ENCODE results near the gene RGS9. TPM values are rescaled to one million over a fixed set of nuclear protein-coding genes. Genes with fewer than 3 reads are reported as not detected.

RGS9 gene
- total RNA-seq, 1 experiment from 2014 or later: 8.6 TPM

DNA sequence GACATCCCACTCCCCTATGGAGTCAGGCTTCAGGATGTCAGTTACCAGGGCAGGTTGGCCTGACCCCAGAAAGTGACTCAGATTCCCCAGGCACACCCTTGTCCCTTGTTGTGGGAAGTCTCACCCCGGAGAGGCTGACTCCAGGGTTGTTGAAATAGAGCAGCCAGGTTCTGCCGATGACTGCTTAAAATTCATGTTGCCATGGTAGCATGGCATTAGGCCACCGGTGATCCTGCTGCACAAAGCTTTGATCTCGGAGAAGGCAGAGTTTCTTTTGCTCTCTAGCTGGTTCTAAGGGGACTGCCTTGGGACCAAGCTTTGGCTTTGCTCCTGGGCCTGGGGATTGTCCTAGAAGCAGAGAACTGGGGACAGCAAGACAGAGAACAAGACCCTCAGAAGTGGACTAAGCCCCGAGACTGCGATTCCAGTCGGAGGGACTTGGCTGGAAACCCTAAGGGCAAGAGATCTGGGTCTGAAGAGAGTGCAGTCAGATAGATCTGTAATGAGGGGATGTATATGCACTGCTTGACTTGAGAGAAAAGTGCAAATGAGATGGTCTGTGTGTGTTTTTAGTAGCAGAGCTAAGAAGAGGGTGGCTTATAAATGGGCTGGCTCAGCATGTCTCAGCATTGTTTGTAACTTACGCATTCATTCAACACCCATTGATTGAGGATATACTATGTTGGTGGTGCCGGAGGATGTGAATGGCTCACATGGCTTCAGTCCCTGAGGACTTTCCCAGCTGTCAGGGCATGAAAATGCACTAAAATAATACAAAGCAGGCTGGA is 106.9 kb downstream of the RGS9 start (continued):
- TF ChIP-seq, protein P1, sequence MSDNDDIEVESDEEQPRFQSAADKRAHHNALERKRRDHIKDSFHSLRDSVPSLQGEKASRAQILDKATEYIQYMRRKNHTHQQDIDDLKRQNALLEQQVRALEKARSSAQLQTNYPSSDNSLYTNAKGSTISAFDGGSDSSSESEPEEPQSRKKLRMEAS (IDR thresholded peaks at IDR 0.05): peak; percentile 37; the same call in 1 of the 2 replicates
- TF ChIP-seq EZH2phosphoT487 (IDR thresholded peaks at IDR 0.05; ENCODE audit: borderline replicate concordance): no peak
- no peak for TF ChIP-seq POLR2A (IDR thresholded peaks at IDR 0.05; ENCODE audit: borderline replicate concordance, extremely low read depth, insufficient read depth, insufficient read length)
- peak; percentile 92 for TF ChIP-seq JUND (IDR thresholded peaks at IDR 0.05)
- TF ChIP-seq CBX3 (IDR thresholded peaks at IDR 0.05; ENCODE audit: low read depth): peak; percentile 74; the same call in 1 of the 2 replicates

DNA sequence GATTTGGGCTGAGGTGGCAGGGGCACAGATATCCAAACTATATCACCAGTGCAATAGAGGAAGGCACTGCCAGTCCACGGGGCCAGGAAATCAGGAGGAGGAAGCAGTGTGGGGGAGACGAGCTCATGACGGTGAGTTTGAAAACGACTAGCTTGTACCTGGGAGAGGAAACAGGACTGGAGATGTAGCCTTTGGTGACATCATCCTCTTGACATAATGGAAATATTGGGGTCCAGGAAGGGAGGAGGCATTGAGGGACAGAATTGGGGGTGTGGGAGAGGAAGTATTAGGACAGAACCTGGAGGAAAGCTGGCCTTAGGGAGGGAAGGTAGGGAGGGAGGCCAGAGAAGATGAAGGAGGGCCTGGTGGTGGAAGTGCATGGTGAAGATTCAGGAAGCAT is 109.1 kb downstream of the RGS9 start:
- TF ChIP-seq RAD21 (IDR thresholded peaks at IDR 0.05; ENCODE audit: low read depth) (no peak), ZFX (IDR thresholded peaks at IDR 0.05) (no peak), EZH2 (IDR thresholded peaks at IDR 0.05) (no peak), POLR2AphosphoS5 (IDR thresholded peaks at IDR 0.05; ENCODE audit: low read depth, low read length) (no peak), EZH2phosphoT487 (IDR thresholded peaks at IDR 0.05; ENCODE audit: borderline replicate concordance) (no peak), ZBTB33 (IDR thresholded peaks at IDR 0.05; ENCODE audit: extremely low read depth, insufficient replicate concordance, low read length) (no peak), SIN3A (IDR thresholded peaks at IDR 0.05; ENCODE audit: low read depth) (no peak), CEBPB (IDR thresholded peaks at IDR 0.05; ENCODE audit: low read depth) (no peak), CBX3 (IDR thresholded peaks at IDR 0.05; ENCODE audit: low read depth) (no peak)
- TF ChIP-seq, protein P2, sequence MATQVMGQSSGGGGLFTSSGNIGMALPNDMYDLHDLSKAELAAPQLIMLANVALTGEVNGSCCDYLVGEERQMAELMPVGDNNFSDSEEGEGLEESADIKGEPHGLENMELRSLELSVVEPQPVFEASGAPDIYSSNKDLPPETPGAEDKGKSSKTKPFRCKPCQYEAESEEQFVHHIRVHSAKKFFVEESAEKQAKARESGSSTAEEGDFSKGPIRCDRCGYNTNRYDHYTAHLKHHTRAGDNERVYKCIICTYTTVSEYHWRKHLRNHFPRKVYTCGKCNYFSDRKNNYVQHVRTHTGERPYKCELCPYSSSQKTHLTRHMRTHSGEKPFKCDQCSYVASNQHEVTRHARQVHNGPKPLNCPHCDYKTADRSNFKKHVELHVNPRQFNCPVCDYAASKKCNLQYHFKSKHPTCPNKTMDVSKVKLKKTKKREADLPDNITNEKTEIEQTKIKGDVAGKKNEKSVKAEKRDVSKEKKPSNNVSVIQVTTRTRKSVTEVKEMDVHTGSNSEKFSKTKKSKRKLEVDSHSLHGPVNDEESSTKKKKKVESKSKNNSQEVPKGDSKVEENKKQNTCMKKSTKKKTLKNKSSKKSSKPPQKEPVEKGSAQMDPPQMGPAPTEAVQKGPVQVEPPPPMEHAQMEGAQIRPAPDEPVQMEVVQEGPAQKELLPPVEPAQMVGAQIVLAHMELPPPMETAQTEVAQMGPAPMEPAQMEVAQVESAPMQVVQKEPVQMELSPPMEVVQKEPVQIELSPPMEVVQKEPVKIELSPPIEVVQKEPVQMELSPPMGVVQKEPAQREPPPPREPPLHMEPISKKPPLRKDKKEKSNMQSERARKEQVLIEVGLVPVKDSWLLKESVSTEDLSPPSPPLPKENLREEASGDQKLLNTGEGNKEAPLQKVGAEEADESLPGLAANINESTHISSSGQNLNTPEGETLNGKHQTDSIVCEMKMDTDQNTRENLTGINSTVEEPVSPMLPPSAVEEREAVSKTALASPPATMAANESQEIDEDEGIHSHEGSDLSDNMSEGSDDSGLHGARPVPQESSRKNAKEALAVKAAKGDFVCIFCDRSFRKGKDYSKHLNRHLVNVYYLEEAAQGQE (IDR thresholded peaks at IDR 0.05; ENCODE audit: low read depth): no peak
- no TSS peak for BruUV-seq (replicated peaks)
- Histone ChIP-seq H3K36me3 (ENCODE audit: control insufficient read depth in 1 of 2, insufficient read depth in 2 of 2, low read length in 2 of 2) (no peaks in the 10 kb centered on the region), H3K27me3 (ENCODE audit: insufficient read depth, low read length) (no peaks in the 10 kb centered on the region), H3K9me2 (ENCODE audit: insufficient read depth) (no peaks in the 10 kb centered on the region), H3K4me3 (replicated peaks in 1 of 2; ENCODE audit: low read depth in 1 of 2, low read length in 2 of 2) (no peak overlapping the region), H3K79me2 (ENCODE audit: insufficient read depth, low read length) (no peaks in the 10 kb centered on the region), H2AFZ (ENCODE audit: low read depth, low read length, poor library complexity, severe bottlenecking) (no peak overlapping the region), H3K9ac (ENCODE audit: low read length) (no peak overlapping the region), H4K20me1 (ENCODE audit: insufficient read depth) (no peaks in the 10 kb centered on the region), H3K4me1 (ENCODE audit: control insufficient read depth in 1 of 2, insufficient read depth in 2 of 2, low read length in 2 of 2) (peaks cover 13 to 17% of the 10 kb centered on the region in 2 experiments), H3K9me3 (ENCODE audit: control insufficient read depth in 1 of 2, insufficient read depth in 1 of 2, low read depth in 1 of 2, low read length in 2 of 2) (no peaks in the 10 kb centered on the region), H3K4me2 (ENCODE audit: low read length) (no peak overlapping the region), H3K27ac (ENCODE audit: low read depth, low read length) (no peak overlapping the region)
- CTCF ChIA-PET: no interaction called here
- POLR2A ChIA-PET: no interaction called here
- intact Hi-C loops (cut with micrococcal nuclease): no loop called here
- DNase-seq (ENCODE audit: low read depth, low spot score): no peak
- no peak for ATAC-seq
- RAD21 ChIA-PET (ENCODE audit: low non-redundant PET in 1 of 2, low total read pairs in 2 of 2, uncharacterized antibody in 2 of 2, unreplicated experiment in 2 of 2): no interaction called here
